NOMO-1 treated with dmso at 0.1 percent for 144 hours (cell line): ENCODE data around the gene EPHB6.
A peak's percentile ranks its signal among the peaks of the same experiment; 100 is the strongest.

Experiments
- DNase-seq: peaks from one replicate; lab custom pipeline; 2025; ENCODE audit not compliant: unreplicated experiment; lab: John Stamatoyannopoulos, UW

The EPHB6 gene, protein sequence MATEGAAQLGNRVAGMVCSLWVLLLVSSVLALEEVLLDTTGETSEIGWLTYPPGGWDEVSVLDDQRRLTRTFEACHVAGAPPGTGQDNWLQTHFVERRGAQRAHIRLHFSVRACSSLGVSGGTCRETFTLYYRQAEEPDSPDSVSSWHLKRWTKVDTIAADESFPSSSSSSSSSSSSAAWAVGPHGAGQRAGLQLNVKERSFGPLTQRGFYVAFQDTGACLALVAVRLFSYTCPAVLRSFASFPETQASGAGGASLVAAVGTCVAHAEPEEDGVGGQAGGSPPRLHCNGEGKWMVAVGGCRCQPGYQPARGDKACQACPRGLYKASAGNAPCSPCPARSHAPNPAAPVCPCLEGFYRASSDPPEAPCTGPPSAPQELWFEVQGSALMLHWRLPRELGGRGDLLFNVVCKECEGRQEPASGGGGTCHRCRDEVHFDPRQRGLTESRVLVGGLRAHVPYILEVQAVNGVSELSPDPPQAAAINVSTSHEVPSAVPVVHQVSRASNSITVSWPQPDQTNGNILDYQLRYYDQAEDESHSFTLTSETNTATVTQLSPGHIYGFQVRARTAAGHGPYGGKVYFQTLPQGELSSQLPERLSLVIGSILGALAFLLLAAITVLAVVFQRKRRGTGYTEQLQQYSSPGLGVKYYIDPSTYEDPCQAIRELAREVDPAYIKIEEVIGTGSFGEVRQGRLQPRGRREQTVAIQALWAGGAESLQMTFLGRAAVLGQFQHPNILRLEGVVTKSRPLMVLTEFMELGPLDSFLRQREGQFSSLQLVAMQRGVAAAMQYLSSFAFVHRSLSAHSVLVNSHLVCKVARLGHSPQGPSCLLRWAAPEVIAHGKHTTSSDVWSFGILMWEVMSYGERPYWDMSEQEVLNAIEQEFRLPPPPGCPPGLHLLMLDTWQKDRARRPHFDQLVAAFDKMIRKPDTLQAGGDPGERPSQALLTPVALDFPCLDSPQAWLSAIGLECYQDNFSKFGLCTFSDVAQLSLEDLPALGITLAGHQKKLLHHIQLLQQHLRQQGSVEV

DNA sequence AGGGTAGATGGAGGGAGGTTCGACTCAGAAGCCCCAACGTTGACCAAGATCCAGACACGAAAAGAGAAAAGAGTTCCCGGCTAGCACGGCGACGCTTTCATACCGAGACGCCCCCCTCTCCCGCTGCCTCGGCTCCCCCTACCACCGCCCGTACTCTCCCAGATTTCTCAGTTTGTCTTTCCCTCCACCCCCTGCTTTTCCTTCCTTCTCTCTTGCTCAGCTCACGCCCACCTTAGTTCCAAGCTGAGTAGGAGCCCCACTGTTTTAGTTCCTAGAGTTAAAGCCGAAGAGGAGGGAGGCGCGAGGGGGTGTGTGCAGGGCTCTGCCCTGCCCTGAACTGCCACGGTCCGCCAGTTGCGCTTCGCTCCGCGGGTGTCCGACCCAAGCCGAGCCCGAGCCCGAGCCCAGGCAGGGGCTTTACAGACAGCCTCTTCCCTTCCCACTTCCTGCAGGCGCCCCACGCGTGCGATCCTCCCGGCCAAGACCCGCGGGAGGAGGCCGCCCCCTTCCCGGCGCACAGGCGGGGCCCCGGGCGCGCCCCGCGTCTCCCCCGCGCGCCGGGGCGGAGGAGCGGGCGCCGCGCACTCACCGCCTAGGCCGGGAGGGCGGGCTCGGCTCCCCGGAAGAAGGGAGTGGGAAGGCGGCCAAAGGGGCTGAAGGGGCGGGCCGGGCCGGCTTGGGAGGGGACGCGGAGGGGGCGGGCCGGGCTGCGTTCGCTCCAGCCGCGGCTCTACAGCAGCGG, at the start of gene EPHB6:
TSS of gene EPHB6 (plus strand) at position 705 of the 742 bp plus-strand sequence. CDS start 8,152 bp downstream, outside the sequence.
- peak; percentile 54 for DNase-seq

DNA sequence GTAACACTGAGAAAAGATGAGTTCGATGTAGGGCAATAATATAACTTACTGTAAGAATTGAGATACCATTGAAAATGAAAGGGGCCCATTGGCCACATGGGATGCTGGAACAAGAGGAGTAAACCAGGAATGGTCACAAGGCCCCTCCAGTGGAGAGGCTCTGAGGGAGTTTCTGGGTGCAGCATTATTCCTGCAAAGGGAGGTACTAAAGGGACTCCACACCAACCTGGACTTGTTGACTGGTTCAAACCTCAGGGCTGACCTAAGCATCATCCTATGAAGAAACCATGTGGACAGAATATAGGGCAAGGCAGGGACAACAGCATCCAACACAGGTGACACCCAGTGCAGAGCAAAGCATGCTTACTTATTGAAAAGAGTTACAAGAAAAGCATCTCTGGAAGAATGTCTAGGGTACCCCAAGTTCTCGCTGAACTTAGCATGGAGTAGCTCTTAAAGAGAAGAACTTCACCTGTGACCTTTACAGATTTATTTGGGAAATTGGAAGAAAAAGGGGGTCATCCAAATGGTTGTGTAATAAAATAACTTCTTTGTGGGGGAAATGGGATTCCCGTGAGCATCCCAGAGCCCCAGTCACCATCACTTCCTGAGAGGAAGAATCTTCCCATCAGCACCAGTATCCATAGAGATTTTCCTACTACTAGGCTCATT, 49.4 kb upstream of the EPHB6 start:
- DNase-seq: no peak

DNA sequence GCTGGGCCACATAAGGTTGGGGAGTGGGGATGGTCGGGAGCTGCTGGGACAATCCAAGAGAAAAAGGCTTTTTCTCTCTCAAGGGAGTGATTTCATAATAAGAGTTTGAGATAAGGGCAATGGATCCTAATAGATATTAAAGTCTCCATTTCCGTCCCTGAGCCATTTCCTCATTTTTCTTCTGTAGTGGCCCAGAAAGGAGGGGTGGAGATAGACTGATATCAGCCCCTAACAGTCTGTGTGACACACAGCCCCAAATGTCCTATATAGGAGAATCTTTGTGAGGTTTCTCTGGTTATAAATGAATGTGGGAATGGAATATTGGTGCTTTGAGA, 48.9 kb upstream of the EPHB6 start:
- DNase-seq: no peak

DNA sequence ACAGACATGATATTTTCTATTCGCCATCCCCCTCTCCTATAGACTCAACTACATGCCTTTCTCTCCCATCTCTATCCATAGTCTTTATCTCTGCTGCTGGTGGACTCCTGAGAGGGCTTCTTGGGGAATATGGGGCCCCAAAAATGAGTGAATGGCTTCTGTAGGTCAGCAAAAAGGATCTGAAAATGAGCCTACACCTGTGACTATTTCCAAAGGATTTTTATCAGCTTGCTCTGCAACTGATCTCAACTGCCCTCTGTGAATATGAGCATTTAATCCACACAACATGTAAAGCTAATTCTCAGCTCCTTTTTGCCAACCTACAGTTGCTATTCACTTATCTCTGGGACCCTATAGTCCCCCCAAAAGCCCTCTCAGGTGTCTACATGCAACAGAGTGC, 47.9 kb upstream of the EPHB6 start:
- no peak for DNase-seq

DNA sequence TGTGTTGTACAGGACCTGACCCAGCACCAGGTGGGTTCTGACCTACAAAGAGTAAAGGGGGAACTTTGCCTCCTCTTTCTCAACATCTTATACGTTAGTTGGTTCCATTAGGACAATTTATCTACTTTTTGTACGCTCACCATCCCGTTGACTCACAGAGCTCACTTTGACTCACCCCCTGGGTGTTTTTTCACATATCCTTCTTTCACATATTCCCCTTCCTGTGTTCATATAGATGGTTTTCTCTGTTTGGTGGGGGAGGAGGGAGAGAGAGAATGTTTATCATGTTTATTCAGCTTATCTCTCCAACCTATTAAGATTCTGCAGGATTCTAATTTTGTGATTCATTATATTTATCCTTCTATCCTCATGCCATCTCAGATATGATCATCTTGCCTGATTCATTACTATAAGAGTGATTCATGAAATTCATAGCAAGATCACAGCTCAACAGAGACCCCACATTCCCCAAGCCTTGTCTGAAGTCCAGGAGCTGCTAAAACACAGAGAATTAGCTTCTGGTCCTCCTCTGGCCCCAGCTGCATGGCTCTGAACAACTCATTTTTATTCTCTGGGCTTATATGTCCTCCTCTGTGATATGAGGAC, 46.9 kb upstream of the EPHB6 start:
- DNase-seq: no peak

DNA sequence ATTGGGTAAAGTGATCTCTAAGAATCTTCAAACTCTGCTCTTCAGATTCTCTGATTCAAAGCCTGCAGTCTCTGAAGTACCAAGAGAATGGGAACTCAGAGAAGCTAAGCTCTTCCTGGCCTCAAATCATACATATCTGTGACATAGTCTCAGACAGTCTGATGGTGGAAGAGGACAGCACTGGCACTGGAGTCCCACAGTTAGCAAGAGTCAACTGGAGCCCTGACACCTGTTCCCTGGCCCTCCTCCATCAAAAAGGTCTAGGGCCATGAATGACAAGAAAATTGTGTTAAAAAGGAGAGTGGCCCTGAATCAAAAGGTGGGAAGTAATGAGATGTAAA, 46.4 kb upstream of the EPHB6 start:
- no peak for DNase-seq

DNA sequence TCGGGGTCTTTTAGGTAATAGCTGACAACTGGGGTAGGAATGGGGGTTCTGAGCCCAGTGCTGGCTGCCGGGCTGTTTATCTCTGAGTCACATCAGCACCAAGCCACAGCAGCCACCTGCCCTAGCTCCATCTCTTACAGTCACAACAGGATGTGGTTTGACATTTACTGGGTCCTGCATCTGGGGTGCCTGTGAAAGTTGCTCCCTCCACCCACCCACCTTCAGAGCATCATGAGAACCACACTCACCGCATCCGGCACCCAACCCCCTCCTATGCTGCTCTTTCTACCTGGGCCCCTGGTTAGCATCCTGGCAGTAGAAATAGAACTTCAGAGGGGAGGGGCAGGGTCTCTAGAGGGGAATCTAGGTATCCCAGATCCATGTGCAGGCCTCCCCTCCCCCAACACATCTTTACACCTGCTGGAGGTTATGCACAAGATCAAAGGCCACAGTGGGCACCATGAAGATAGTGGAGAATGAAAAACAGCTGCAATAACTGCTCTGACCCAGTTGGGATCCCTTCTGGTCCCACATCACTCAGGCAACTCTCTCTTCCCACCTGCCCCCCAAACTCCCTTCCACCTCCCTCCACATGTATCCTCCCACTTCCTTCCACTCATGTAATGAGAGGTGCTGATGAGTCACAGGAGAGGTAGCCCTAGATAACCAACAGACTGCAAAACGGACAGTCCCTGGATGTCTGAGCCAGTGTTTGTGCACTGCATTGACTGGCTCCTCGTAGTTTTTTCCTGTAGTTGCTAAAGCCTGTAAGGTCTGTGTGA, 45.9 kb upstream of the EPHB6 start:
- DNase-seq: no peak

DNA sequence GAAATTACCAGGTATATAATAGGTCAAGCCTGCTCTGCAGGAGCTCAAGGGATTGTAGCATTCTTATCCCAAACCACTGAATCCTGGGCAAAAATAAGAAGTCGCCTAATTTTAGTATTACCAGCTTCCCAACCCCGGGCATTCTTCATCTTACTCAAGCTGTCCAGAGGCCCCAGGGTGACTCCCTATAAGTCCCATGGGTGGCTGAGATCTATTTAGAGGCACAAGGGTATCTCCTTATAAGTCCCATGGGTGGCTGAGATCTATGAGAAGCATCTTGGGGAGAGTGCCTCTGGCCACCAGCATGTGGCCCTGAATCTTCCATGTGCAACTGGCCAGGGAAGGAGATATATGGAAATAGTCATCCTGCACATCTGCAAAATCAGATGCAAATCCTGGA, 45.2 kb upstream of the EPHB6 start:
- no peak for DNase-seq

DNA sequence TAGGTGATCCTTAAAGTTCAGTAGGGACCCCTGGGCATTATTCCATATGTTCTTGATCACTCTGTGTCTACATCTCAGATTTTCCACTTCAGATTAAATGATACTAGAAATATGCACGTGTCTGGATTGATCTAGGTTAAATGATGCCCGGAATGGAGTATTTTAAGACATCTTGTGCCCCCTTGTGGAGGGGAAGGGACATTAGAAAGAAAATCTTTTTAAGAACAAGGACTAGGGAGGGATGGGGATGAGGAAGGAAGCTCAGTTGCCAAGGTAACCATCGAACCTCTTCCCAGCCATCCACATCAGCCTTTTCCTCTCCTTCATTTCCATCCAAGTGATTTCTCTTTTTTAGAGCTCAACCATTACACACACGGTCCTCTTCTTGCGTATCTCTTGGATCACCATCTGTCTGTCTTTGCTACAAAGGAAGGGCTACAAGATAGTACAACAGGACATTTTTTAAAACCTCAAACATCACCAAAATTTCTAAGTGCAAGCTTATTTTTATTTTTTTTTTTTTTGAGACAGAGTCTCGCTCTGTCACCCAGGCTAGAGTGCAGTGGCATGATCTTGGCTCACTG, 43.6 kb upstream of the EPHB6 start:
- DNase-seq: no peak

DNA sequence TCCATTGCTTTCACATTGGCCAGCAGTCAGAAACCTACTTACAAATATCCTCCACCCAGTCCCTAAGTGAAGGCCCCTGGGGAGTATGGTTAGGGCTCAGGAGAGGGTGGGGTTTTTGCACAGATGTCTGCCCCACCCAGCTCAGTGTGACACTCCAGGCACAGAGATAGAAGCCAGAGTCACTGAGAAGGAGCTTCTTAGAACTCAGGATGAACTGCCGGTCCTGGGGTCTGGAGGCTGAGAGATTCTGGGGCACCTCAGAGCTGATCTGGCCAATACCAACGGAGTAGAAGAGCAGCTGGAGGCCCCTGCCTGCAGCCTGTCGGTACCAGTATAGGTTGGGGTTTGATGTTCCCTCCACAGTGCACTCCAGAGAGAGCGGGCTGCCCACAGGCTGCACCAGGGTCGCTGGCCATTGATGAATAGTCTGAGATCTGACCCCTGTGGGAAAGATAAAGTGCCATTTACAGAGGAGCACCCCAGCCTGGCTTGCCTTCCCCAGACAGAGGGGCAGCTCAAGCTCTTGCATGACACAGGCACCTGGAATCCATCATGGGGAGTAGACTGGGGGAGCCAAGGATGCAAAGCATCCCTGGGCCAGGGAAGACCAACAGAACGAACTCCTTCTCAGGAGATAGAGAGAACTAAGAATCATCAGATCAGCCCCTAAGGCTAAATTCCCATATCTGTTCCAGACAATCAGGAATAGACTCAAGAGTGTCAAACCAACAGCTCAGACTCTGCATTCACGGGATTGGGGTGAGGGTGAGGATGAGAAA, 42.2 kb upstream of the EPHB6 start:
- no peak for DNase-seq

DNA sequence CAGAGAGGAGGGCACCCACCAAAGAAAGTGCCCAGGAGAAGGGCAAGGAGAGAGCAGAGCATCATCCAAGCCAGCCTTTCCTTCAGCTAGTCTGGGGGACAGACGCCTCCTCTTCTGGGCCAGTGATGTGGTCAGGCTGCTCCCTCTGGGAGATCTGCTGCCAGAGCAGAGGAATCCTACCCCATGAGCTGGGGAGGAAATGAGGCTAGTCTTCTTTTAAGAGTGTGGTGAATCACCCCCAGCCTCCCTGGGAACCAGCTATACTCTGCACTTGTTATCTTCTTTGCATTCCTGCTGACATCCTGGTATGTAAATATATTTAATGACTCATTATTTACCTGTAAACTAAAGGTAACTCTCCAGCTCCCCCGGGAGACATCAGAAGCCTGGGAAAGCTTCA, 41.6 kb upstream of the EPHB6 start:
- DNase-seq: no peak

DNA sequence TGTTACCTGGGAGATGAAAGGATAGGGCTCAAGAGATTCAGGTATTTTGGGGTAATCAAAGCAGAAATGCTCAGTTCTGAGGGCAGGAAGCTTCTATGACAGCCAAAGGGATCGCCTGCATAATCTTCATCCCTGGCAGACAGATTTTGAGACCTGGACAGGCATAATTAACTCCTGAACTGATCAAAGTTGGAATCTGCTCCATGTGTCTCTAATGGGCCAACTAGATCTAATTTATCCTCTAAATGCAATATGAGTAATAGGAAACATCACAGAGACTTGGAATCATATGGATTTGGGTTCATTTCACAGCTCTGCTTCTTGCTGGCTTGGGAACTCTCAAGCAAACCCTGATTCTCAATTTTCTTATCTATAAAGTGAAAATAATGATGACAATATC, 41.2 kb upstream of the EPHB6 start:
- DNase-seq: no peak

DNA sequence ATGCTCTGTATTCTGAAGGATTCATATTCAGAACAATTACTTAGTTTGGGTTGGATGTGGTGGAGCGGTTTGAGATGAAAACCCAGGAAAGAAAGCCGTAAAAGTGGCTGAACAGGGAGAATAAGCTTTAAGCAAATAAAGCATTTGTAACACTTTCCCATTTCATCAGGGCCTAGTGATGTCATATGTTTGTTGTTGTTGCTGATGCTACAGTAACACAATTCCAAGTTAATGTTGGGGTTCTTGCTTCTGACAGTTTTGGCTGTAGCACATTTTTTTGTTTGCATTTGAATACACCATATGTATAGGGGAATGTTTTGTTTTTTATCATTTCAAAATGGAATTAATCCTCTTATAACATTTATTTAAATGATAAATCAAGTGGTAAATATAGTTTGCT, 40.4 kb upstream of the EPHB6 start:
- no peak for DNase-seq

DNA sequence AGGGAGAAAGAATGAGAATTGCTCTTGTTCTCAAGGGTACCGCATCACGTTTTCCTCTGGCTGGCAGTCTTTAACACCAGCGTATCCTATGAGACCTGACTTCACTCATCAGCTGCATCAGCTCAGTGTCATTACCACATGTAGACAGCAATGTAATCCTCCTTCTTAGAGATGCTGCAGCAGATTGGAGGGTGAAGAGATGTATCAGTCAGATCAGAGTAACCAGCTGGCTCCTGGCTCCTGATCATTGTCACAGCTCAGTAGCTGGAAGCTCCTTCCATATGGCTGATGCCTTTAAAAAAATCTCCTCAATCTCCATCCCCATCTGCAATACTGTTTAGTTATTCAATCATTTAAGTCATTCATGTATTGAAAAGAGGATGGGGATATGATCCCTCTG, 39.7 kb upstream of the EPHB6 start:
- DNase-seq: no peak

DNA sequence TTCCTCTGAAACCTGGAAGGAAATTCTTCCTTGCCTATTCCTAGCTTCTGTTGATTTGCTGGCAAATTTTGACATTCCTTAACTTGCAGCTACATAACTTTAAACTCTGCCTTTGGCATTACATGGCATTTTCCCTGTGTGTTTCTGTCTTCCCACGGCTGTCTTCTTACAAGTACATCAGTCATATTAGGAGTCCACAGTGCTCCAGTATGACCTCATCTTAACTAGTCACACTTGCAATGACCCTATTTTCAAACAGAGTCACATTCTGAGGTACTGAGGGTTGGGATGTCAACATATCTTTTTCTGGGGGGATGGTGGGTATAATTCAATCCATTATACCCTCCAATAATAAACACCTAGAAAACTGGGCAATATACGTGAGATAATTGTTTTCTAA, 37.4 kb upstream of the EPHB6 start:
- no peak for DNase-seq

DNA sequence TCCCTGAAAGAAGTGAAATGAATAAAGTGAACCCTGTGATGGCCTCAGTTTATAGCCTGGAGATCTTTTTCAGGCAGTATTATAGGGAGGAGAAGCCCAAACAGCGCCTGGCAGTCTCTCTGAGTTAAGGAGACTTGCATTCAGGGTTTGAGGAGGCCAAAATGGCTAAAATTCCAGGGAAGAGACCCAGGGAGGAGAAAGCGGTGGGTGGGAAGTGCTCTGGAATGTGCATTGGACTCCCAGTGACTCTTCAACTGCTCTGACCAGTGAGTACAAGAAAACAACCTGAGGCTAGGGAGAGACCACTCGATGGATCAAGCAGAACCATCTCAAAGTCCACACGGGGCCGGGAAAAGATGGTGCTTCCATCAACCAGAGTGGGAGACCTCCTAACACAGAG, 35.3 kb upstream of the EPHB6 start:
- no peak for DNase-seq

DNA sequence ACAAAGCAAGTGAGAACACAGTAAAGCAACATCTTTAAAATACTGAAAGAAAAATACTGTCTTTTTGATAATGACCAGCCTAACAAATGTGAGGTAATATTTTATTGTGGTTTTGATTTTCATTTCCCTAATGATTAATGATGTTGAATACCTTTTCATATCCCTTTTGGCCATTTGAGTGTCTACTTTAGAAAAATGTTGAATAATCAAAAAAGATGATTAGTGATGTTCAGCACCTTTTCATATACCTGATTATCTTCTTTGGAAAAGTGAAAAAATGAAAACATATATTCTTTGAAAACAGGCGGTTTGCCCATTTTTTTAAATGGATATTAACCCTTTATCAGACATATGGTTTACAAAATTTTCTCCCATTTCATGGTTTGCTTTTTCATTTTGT, 32.2 kb upstream of the EPHB6 start:
- DNase-seq: no peak

DNA sequence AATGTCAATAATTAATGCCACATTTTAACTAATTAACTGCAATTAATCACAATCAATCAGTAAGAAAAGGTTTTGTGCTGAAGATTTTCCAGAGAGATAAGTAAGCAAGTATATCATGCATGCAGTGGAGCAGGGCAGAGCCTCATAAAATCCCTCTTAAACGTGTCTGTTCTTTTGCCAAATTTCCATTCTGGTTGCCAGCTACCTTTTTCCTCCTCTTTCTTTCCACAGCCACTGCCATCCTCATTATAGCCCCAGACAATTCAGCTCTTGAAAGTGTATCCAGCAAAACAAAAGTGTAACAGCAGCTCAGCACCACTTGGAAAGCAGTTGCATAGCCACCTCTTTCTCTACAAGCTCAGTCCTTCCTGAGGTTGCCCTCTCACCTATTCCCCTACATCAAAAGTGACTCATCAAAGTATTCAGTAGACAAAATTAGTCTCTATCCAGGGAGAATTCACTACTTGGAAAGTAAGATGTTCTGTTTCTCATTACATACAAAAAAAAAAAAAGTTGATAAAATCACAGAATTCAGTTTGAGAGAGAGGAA, 26.9 kb upstream of the EPHB6 start:
- no peak for DNase-seq
